WTC11 (cell line): Measurements from ENCODE around the gene WWP2. TPM values are rescaled to one million over a fixed set of nuclear protein-coding genes. Genes with fewer than 3 reads are reported as not detected.
"Not testable (repeated sequence)": the region's sequence is repeated elsewhere in the genome, so short reads cannot be mapped to it uniquely, and the experiment has no call there.

Experiments
- ATAC-seq: fragments of 200-7000 bp; cut with Tn5 transposase; 2 replicates; pipeline ENCODE4 v1.10.0; 2021; ENCODE audit warnings: mild to moderate bottlenecking, moderate library complexity
- CTCF ChIA-PET: fragments of 300-600 bp; sonication (Branson Sonifier 250); formaldehyde crosslinking; loops from one replicate; lab custom pipeline; 2021; ENCODE audit warnings: antibody characterized with exemption; lab: Charles Lee
- POLR2A ChIA-PET: fragments of 350-600 bp; sonication (Branson Sonifier 250); formaldehyde crosslinking; loops from one replicate; lab custom pipeline; 2021; ENCODE audit warnings: antibody characterized with exemption; lab: Charles Lee
- DNase-seq: peaks from one replicate; pipeline ENCODE4 v3.0.0; 2021; ENCODE audit warnings: low spot score
- H3K27ac Mint-ChIP-seq: 2 replicates; pipeline ENCODE4 v1.8.0; 2021; ENCODE audit warnings: mixed read lengths
- H3K27me3 Mint-ChIP-seq: 2 replicates; pipeline ENCODE4 v1.8.0; 2021; ENCODE audit warnings: low read depth, mild to moderate bottlenecking, moderate library complexity, mixed read lengths
- H3K36me3 Mint-ChIP-seq: 2 replicates; pipeline ENCODE4 v1.8.0; 2021; ENCODE audit warnings: mixed read lengths
- H3K4me1 Mint-ChIP-seq: 2 replicates; pipeline ENCODE4 v1.8.0; 2022; ENCODE audit warnings: mixed read lengths
- H3K4me3 Mint-ChIP-seq: 2 replicates; pipeline ENCODE4 v1.8.0; 2021; ENCODE audit warnings: mild to moderate bottlenecking, moderate library complexity, mixed read lengths
- H3K9me3 Mint-ChIP-seq: 2 replicates; pipeline ENCODE4 v1.8.0; 2021; ENCODE audit warnings: mixed read lengths
- AR ChIP-seq: fragments of 250-450 bp; sonication (Bioruptor Pico); IDR thresholded peaks from 2 replicates; pipeline ENCODE4 v1.9.0; 2021; ENCODE audit warnings: mild to moderate bottlenecking
- CBFB ChIP-seq: sonication (generic); formaldehyde crosslinking; IDR thresholded peaks from 2 replicates; pipeline ENCODE4 v1.8.1; 2022; ENCODE audit warnings: mild to moderate bottlenecking, low read depth, missing genetic modification reagents
- ESRRA ChIP-seq: sonication (generic); formaldehyde crosslinking; IDR thresholded peaks from 2 replicates; pipeline ENCODE4 v1.8.1; 2022; ENCODE audit warnings: mild to moderate bottlenecking, missing genetic modification reagents, borderline replicate concordance
- FOXK1 ChIP-seq: sonication (generic); formaldehyde crosslinking; IDR thresholded peaks from 2 replicates; pipeline ENCODE4 v1.8.0; 2022; ENCODE audit warnings: mild to moderate bottlenecking, moderate library complexity, missing genetic modification reagents
- HMGXB4 ChIP-seq: sonication (generic); formaldehyde crosslinking; IDR thresholded peaks from 2 replicates; pipeline ENCODE4 v1.8.1; 2023; ENCODE audit warnings: mild to moderate bottlenecking, moderate library complexity, missing genetic modification reagents
- NR1H2 ChIP-seq: sonication (generic); formaldehyde crosslinking; IDR thresholded peaks from 2 replicates; pipeline ENCODE4 v1.9.0; 2021; ENCODE audit warnings: mild to moderate bottlenecking, moderate library complexity, missing genetic modification reagents
- NR3C1 ChIP-seq: sonication (generic); formaldehyde crosslinking; conservative IDR thresholded peaks from 2 replicates; pipeline ENCODE4 v1.8.1; 2023; ENCODE audit warnings: low read depth, mild to moderate bottlenecking, missing genetic modification reagents
- SP1 ChIP-seq: sonication (generic); formaldehyde crosslinking; conservative IDR thresholded peaks from 2 replicates; pipeline ENCODE4 v1.8.1; 2022; ENCODE audit warnings: missing genetic modification reagents
- TEAD4 ChIP-seq: sonication (generic); formaldehyde crosslinking; IDR thresholded peaks from 2 replicates; pipeline ENCODE4 v1.8.0; 2022; ENCODE audit warnings: mild to moderate bottlenecking, missing genetic modification reagents
- ZNF138 ChIP-seq: sonication (generic); formaldehyde crosslinking; conservative IDR thresholded peaks from 2 replicates; pipeline ENCODE4 v1.8.1; 2022; ENCODE audit warnings: mild to moderate bottlenecking, moderate library complexity, missing genetic modification reagents
- ZNF219 ChIP-seq: sonication (generic); formaldehyde crosslinking; IDR thresholded peaks from 2 replicates; pipeline ENCODE4 v1.8.0; 2023; ENCODE audit warnings: missing genetic modification reagents, mild to moderate bottlenecking, borderline replicate concordance
- ZNF232 ChIP-seq: sonication (generic); formaldehyde crosslinking; IDR thresholded peaks from 2 replicates; pipeline ENCODE4 v1.8.0; 2022; ENCODE audit warnings: mild to moderate bottlenecking, missing genetic modification reagents
- total RNA-seq: library from RNA; stranded (reverse); gene quantifications from 3 replicates; pipeline ENCODE4 v1.2.3, GENCODE V29; 2021
- TF ChIP-seq, protein P1 (sequence below): sonication (generic); formaldehyde crosslinking; IDR thresholded peaks from 2 replicates; pipeline ENCODE4 v1.8.0; 2022; ENCODE audit warnings: mild to moderate bottlenecking, missing genetic modification reagents
- TF ChIP-seq, protein P2 (sequence below): sonication (generic); formaldehyde crosslinking; IDR thresholded peaks from 2 replicates; pipeline ENCODE4 v1.8.1; 2023; ENCODE audit warnings: mild to moderate bottlenecking, missing genetic modification reagents

Gene WWP2
- total RNA-seq, 1 experiment from 2014 or later: 39.1 TPM

DNA sequence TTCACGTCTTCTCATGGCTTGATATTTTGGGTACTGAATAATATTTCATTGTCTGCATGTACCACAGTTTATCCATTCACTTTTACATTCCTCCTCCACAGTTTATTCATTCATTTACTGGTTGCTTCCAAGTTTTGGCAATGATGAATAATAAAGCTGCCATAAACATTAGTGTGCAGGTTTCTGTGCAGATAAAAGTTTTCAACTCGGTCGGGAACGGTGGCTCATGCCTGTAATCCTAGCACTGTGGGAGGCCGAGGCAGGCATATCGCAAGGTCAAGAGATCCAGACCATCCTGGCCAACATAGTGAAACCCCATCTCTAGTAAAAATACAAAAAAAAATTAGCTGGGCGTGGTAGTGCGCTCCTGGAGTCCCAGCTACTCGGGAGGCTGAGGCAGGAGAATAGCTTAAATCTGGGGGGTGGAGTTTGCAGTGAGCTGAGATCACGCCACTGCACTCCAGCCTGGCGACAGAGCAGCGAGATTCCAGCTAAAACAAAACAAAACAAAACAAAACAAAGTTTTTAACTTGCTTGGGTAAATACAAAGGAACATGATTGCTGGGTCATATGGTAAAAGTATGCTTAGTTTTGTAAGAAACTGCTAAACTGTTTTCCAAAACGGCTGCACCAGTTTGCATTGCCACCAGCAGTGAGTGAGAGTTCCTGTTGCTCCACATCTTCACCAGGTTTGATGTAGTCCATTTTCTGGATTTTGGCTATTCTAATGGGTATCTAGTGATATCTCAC lies 89.5 kb downstream of the WWP2 start:
- Mint-ChIP-seq H3K9me3 (peaks cover 14% of the 10 kb centered on the region), H3K4me3 (no peak overlapping the region), H3K27ac (no peak overlapping the region), H3K27me3 (no peaks in the 10 kb centered on the region), H3K4me1 (0 out of 2 replicates have a peak, but pooled peaks cover 3% of the 10 kb centered on the region), H3K36me3 (peaks cover 22% of the 10 kb centered on the region)
- no peak for ATAC-seq
- ChIA-PET CTCF (no interaction called here), POLR2A (no interaction called here)
- DNase-seq: no peak
- TF ChIP-seq ESRRA (CRISPR knock-in tag) (no peak), TEAD4 (CRISPR knock-in tag) (no peak), FOXK1 (no peak), CBFB (no peak), NR3C1 (CRISPR knock-in tag) (no peak)

- TF ChIP-seq NR1H2 (CRISPR knock-in tag): no peak
- TF ChIP-seq ZNF219: no peak
- TF ChIP-seq, protein P1, sequence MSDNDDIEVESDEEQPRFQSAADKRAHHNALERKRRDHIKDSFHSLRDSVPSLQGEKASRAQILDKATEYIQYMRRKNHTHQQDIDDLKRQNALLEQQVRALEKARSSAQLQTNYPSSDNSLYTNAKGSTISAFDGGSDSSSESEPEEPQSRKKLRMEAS (CRISPR knock-in tag): no peak
- TF ChIP-seq HMGXB4: no peak
- ChIA-PET CTCF (no interaction called here), POLR2A (no interaction called here)
- no peak overlapping the region for H3K4me3 Mint-ChIP-seq
- H3K36me3 Mint-ChIP-seq: peaks cover 19% of the 10 kb centered on the region
- peak overlapping the region; percentile 9; the same call in 1 of the 2 replicates for H3K27ac Mint-ChIP-seq
- peaks cover 12% of the 10 kb centered on the region for H3K9me3 Mint-ChIP-seq
- DNase-seq (no peak), ATAC-seq (no peak)
- H3K4me1 Mint-ChIP-seq: 0 out of 2 replicates have a peak, but pooled peaks cover under 1% of the 10 kb centered on the region
- H3K27me3 Mint-ChIP-seq: no peaks in the 10 kb centered on the region
These were observed 90.7 kb downstream of the WWP2 start for GRCh38 chr16:69852815-69853214.

GRCh38 chr16:69853481-69853880 lies 91.3 kb downstream of the WWP2 start:
- Mint-ChIP-seq H3K9me3 (peaks cover 7% of the 10 kb centered on the region), H3K4me1 (no peaks in the 10 kb centered on the region), H3K36me3 (peaks cover 14% of the 10 kb centered on the region), H3K27me3 (no peaks in the 10 kb centered on the region), H3K27ac (no peak overlapping the region), H3K4me3 (no peak overlapping the region)
- CTCF ChIA-PET: no interaction called here
- no peak for ATAC-seq
- POLR2A ChIA-PET: no interaction called here
- no peak for DNase-seq
- TF ChIP-seq, protein P2, sequence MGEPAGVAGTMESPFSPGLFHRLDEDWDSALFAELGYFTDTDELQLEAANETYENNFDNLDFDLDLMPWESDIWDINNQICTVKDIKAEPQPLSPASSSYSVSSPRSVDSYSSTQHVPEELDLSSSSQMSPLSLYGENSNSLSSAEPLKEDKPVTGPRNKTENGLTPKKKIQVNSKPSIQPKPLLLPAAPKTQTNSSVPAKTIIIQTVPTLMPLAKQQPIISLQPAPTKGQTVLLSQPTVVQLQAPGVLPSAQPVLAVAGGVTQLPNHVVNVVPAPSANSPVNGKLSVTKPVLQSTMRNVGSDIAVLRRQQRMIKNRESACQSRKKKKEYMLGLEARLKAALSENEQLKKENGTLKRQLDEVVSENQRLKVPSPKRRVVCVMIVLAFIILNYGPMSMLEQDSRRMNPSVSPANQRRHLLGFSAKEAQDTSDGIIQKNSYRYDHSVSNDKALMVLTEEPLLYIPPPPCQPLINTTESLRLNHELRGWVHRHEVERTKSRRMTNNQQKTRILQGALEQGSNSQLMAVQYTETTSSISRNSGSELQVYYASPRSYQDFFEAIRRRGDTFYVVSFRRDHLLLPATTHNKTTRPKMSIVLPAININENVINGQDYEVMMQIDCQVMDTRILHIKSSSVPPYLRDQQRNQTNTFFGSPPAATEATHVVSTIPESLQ (CRISPR knock-in tag): no peak
- no peak for TF ChIP-seq AR (CRISPR knock-in tag)
- TF ChIP-seq SP1 (CRISPR knock-in tag): no peak
- TF ChIP-seq NR3C1 (CRISPR knock-in tag): no peak
- TF ChIP-seq ZNF138: no peak
- no peak for TF ChIP-seq ZNF232 (CRISPR knock-in tag)

DNA sequence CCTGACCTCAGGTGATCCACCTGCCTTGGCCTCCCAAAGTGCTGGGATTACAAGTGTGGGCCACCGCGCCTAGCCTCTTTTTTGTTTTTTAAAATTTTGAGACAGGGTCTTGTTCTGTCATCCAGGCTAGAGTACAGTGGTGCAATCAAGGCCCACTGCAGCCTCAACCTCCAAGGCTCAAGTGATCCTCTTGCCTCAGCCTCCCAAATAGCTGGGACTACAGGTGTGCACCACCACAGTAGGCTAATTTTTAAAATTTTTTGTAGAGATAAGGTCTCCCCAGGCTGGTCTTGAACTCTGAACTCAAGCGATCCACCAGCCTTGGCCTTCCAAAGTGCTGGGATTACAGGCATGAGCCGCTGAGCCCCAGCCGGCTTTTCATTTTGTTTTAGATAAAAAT lies 92.6 kb downstream of the WWP2 start:
- ATAC-seq, H3K4me1 Mint-ChIP-seq, POLR2A ChIA-PET, H3K9me3 Mint-ChIP-seq, H3K4me3 Mint-ChIP-seq, DNase-seq, H3K27me3 Mint-ChIP-seq, H3K27ac Mint-ChIP-seq, H3K36me3 Mint-ChIP-seq, CTCF ChIA-PET: not testable (repeated sequence)
